Uterus (tissue), 4 donors: ENCODE measurements around the gene HMHB1. TPM values are rescaled to one million over a fixed set of nuclear protein-coding genes. Genes with fewer than 3 reads are reported as not detected.

Experiments
- DNase-seq, 2 donors: peaks; one replicate each; pipeline ENCODE4 v3.0.0-alpha.2; 2019 to 2020
- H3K27ac ChIP-seq, 2 donors: fragments of 200-600 bp; sonication (generic); 1 replicate in 1 of 2; 2 replicates in 1 of 2; pipeline ENCODE4 v1.5.1; 2016 to 2018
- H3K27me3 ChIP-seq, 2 donors: fragments of 200-600 bp; sonication (generic); one replicate each; pipeline ENCODE4 v1.5.1; 2018 to 2019; ENCODE audit warnings: control low read depth in 1 of 2
- H3K36me3 ChIP-seq, 2 donors: fragments of 200-600 bp; sonication (generic); one replicate each; pipeline ENCODE4 v1.5.1; 2019; ENCODE audit warnings: control low read depth in 1 of 2
- H3K4me1 ChIP-seq, 2 donors: fragments of 200-600 bp; sonication (generic); one replicate each; pipeline ENCODE4 v1.5.1; 2018 to 2019; ENCODE audit warnings: control low read depth in 1 of 2
- H3K4me3 ChIP-seq, 2 donors: fragments of 200-600 bp; sonication (generic); 1 replicate in 1 of 2; 2 replicates in 1 of 2; pipeline ENCODE4 v1.5.1; 2018 to 2019; ENCODE audit warnings: mild to moderate bottlenecking in 1 of 2
- H3K9me3 ChIP-seq, 2 donors: fragments of 200-600 bp; sonication (generic); one replicate each; pipeline ENCODE4 v1.5.1; 2019; ENCODE audit warnings: control low read depth in 1 of 2
- CTCF ChIP-seq, 4 experiments: fragments of 200-600 bp in 2 of 4; fragments of 450-650 bp in 2 of 4; sonication (generic) in 2 of 4; IDR thresholded peaks; one replicate each; pipeline ENCODE4 v1.5.1; 2016 to 2019; ENCODE audit warnings: antibody characterized with exemption in 4 of 4, mild to moderate bottlenecking in 2 of 4, moderate library complexity in 1 of 4
- POLR2A ChIP-seq, 2 donors: fragments of 450-650 bp; IDR thresholded peaks; one replicate each; pipeline ENCODE4 v1.6.1; 2016; ENCODE audit warnings: antibody characterized with exemption in 2 of 2, mild to moderate bottlenecking in 1 of 2, moderate library complexity in 1 of 2
- intact Hi-C: fragments of 100-400 bp; cut with DNase I; formaldehyde crosslinking; loops from one replicate; pipeline ENCODE4 v1.15.1; 2023; ENCODE audit warnings: low total_unique reads
- total RNA-seq, 4 donors: library from RNA; depleted of rRNA in 3 of 4; stranded (reverse); fragments of >200 nt in 3 of 4; gene quantifications; one replicate each; pipeline versions ENCODE4 v1.1.0 to v1.2.4, GENCODE V29; 2014 to 2023
- donor health status: DM: yes; HTN: yes; CAD: no.

HMHB1 gene
- total RNA-seq, 4 donors from 2014 or later: not detected

- no peak overlapping the region for H3K27ac ChIP-seq
- no peaks in the 10 kb centered on the region for H3K4me1 ChIP-seq
- intact Hi-C loops: no loop called here
- no peaks in the 10 kb centered on the region for H3K9me3 ChIP-seq
- no peak overlapping the region for H3K4me3 ChIP-seq
- no peak for DNase-seq
- no peaks in the 10 kb centered on the region for H3K36me3 ChIP-seq
- TF ChIP-seq POLR2A (IDR thresholded peaks at IDR 0.05) (no peak), CTCF (IDR thresholded peaks at IDR 0.05) (no peak)
- H3K27me3 ChIP-seq: no peaks in the 10 kb centered on the region
These were observed 7.8 kb downstream of the HMHB1 start for GRCh38 chr5:143819716-143820115.

GRCh38 chr5:143820451-143820850 lies 8.5 kb downstream of the HMHB1 start:
- intact Hi-C loops: no loop called here
- TF ChIP-seq POLR2A (IDR thresholded peaks at IDR 0.05) (no peak), CTCF (IDR thresholded peaks at IDR 0.05) (no peak)
- Histone ChIP-seq H3K36me3 (no peaks in the 10 kb centered on the region), H3K4me1 (no peaks in the 10 kb centered on the region), H3K27ac (no peak overlapping the region), H3K4me3 (no peak overlapping the region), H3K9me3 (no peaks in the 10 kb centered on the region), H3K27me3 (no peaks in the 10 kb centered on the region)
- DNase-seq: no peak

- Histone ChIP-seq H3K36me3 (no peaks in the 10 kb centered on the region), H3K27me3 (no peaks in the 10 kb centered on the region), H3K4me1 (no peaks in the 10 kb centered on the region), H3K4me3 (no peak overlapping the region), H3K27ac (no peak overlapping the region), H3K9me3 (no peaks in the 10 kb centered on the region)
- peak; percentile 67 to 78 for DNase-seq
- intact Hi-C loops: no loop called here
- TF ChIP-seq POLR2A (IDR thresholded peaks at IDR 0.05) (no peak), CTCF (IDR thresholded peaks at IDR 0.05) (peak; percentile 75 to 91 (median 76))
These were observed 13.1 kb downstream of the HMHB1 start for GRCh38 chr5:143824851-143825720.

- DNase-seq: no peak
- no peaks in the 10 kb centered on the region for H3K4me1 ChIP-seq
- no peaks in the 10 kb centered on the region for H3K9me3 ChIP-seq
- intact Hi-C loops: no loop called here
- no peaks in the 10 kb centered on the region for H3K36me3 ChIP-seq
- TF ChIP-seq CTCF (IDR thresholded peaks at IDR 0.05) (no peak), POLR2A (IDR thresholded peaks at IDR 0.05) (no peak)
- H3K4me3 ChIP-seq: no peak overlapping the region
- no peaks in the 10 kb centered on the region for H3K27me3 ChIP-seq
- no peak overlapping the region for H3K27ac ChIP-seq
These were observed 15.0 kb downstream of the HMHB1 start for GRCh38 chr5:143826951-143827444.

GRCh38 chr5:143828710-143829109 lies 16.7 kb downstream of the HMHB1 start:
- DNase-seq: no peak
- Histone ChIP-seq H3K27ac (no peak overlapping the region), H3K27me3 (no peaks in the 10 kb centered on the region), H3K4me3 (no peak overlapping the region), H3K36me3 (no peaks in the 10 kb centered on the region), H3K4me1 (no peaks in the 10 kb centered on the region), H3K9me3 (no peaks in the 10 kb centered on the region)
- intact Hi-C loops: no loop called here
- no peak for TF ChIP-seq CTCF (IDR thresholded peaks at IDR 0.05)
- TF ChIP-seq POLR2A (IDR thresholded peaks at IDR 0.05): no peak
